H9 (cell line): ENCODE results near the gene SLC1A7. TPM values are rescaled to one million over a fixed set of nuclear protein-coding genes. Genes with fewer than 3 reads are reported as not detected.

ENCODE experiments used
- DNase-seq: peaks from one replicate; pipeline ENCODE4 v3.0.0-alpha.2; 2017
- H2AFZ ChIP-seq: one replicate; pipeline ENCODE4 v1.6.1; 2013; ENCODE audit warnings: mild to moderate bottlenecking, low read length, control low read depth, moderate library complexity
- H2AK5ac ChIP-seq: 2 replicates; pipeline ENCODE4 v1.6.1; 2013; ENCODE audit warnings: low read length, control low read depth, mixed read lengths; ENCODE audit not compliant: insufficient read length
- H2BK120ac ChIP-seq: one replicate; pipeline ENCODE4 v1.6.1; 2013; ENCODE audit warnings: low read depth, mild to moderate bottlenecking, low read length, control low read depth, inconsistent platforms; ENCODE audit not compliant: poor library complexity, severe bottlenecking
- H2BK12ac ChIP-seq: 2 replicates; pipeline ENCODE4 v1.6.1; 2013; ENCODE audit warnings: low read length, control low read depth, mixed read lengths, low read depth; ENCODE audit not compliant: insufficient read length
- H2BK15ac ChIP-seq: 2 replicates; pipeline ENCODE4 v1.6.1; 2013; ENCODE audit warnings: low read depth, low read length, control low read depth
- H2BK20ac ChIP-seq: one replicate; pipeline ENCODE4 v1.6.1; 2013; ENCODE audit warnings: low read depth, mild to moderate bottlenecking, low read length, control low read depth, inconsistent platforms; ENCODE audit not compliant: poor library complexity, severe bottlenecking
- H2BK5ac ChIP-seq: 2 replicates; pipeline ENCODE4 v1.6.1; 2013; ENCODE audit warnings: low read length, control low read depth, mixed read lengths; ENCODE audit not compliant: insufficient read length
- H3K14ac ChIP-seq: 2 replicates; pipeline ENCODE4 v1.6.1; 2013; ENCODE audit warnings: low read length, control low read depth; ENCODE audit not compliant: insufficient read depth
- H3K18ac ChIP-seq: 2 replicates; pipeline ENCODE4 v1.6.1; 2013; ENCODE audit warnings: low read depth, mild to moderate bottlenecking, mixed read lengths, low read length, control low read depth; ENCODE audit not compliant: insufficient read length
- H3K23ac ChIP-seq: 2 replicates; pipeline ENCODE4 v1.6.1; 2013; ENCODE audit warnings: low read length, control low read depth, mixed read lengths, low read depth; ENCODE audit not compliant: insufficient read length
- H3K23me2 ChIP-seq: 2 replicates; pipeline ENCODE4 v1.6.1; 2013; ENCODE audit warnings: low read depth, mild to moderate bottlenecking, mixed read lengths, low read length, control low read depth; ENCODE audit not compliant: insufficient read length, poor library complexity, severe bottlenecking
- H3K27ac ChIP-seq: 2 replicates; pipeline ENCODE4 v1.5.1; 2013; ENCODE audit warnings: low read length, control low read depth, mixed read lengths, low read depth; ENCODE audit not compliant: insufficient read length
- H3K27me3 ChIP-seq: 2 replicates; pipeline ENCODE4 v1.6.1; 2013; ENCODE audit warnings: low read length, control low read depth, inconsistent platforms; ENCODE audit not compliant: insufficient read depth
- H3K4ac ChIP-seq: 2 replicates; pipeline ENCODE4 v1.6.1; 2013; ENCODE audit warnings: low read depth, mild to moderate bottlenecking, control low read depth, inconsistent platforms, low read length, moderate library complexity
- H3K4me1 ChIP-seq: 2 replicates; pipeline ENCODE4 v1.6.1; 2013; ENCODE audit warnings: low read length, control low read depth, inconsistent platforms; ENCODE audit not compliant: insufficient read depth
- H3K4me2 ChIP-seq: 2 replicates; pipeline ENCODE4 v1.6.1; 2013; ENCODE audit warnings: low read length, control low read depth, mixed read lengths; ENCODE audit not compliant: insufficient read length, insufficient read depth
- H3K56ac ChIP-seq: 2 replicates; pipeline ENCODE4 v1.6.1; 2013; ENCODE audit warnings: low read depth, mild to moderate bottlenecking, mixed read lengths, low read length, control low read depth; ENCODE audit not compliant: insufficient read length
- H3K79me1 ChIP-seq: 2 replicates; pipeline ENCODE4 v1.6.1; 2013; ENCODE audit warnings: low read depth, mild to moderate bottlenecking, moderate library complexity, low read length, control low read depth, inconsistent platforms; ENCODE audit not compliant: insufficient read depth, poor library complexity, severe bottlenecking
- H3K79me2 ChIP-seq: 2 replicates; pipeline ENCODE4 v1.6.1; 2013; ENCODE audit warnings: low read length, control low read depth, inconsistent platforms; ENCODE audit not compliant: insufficient read depth
- H3K9ac ChIP-seq: 2 replicates; pipeline ENCODE4 v1.6.1; 2013; ENCODE audit warnings: low read length, control low read depth, mixed read lengths; ENCODE audit not compliant: insufficient read length; ENCODE audit errors: extremely low read depth
- H3K9me3 ChIP-seq: one replicate; pipeline ENCODE4 v1.6.1; 2013; ENCODE audit warnings: low read depth, low read length, inconsistent platforms; ENCODE audit not compliant: control insufficient read depth
- H3T11ph ChIP-seq: one replicate; pipeline ENCODE4 v1.6.1; 2013; ENCODE audit warnings: mild to moderate bottlenecking, low read length, control low read depth, inconsistent platforms
- H4K20me1 ChIP-seq: one replicate; pipeline ENCODE4 v1.6.1; 2013; ENCODE audit not compliant: control insufficient read depth, insufficient read length, insufficient read depth
- H4K5ac ChIP-seq: 2 replicates; pipeline ENCODE4 v1.6.1; 2013; ENCODE audit warnings: low read depth, mild to moderate bottlenecking, mixed read lengths, low read length, control low read depth; ENCODE audit not compliant: insufficient read length
- H4K8ac ChIP-seq: replicated peaks from 2 replicates; pipeline ENCODE4 v1.6.1; 2013; ENCODE audit warnings: low read length, control low read depth, mixed read lengths, low read depth; ENCODE audit not compliant: insufficient read length
- H4K91ac ChIP-seq: 2 replicates; pipeline ENCODE4 v1.6.1; 2013; ENCODE audit warnings: low read depth, mild to moderate bottlenecking, moderate library complexity, mixed read lengths, low read length, control low read depth; ENCODE audit not compliant: insufficient read length
- H3K27ac Mint-ChIP-seq, 3 experiments: 2 replicates in 2 of 3; 3 replicates in 1 of 3; pipeline ENCODE4 v1.8.0; 2020 to 2021; ENCODE audit warnings: mixed read lengths in 3 of 3, mild to moderate bottlenecking in 1 of 3, moderate library complexity in 1 of 3
- H3K27me3 Mint-ChIP-seq: 2 replicates; pipeline ENCODE4 v1.8.0; 2021; ENCODE audit warnings: low read depth, mild to moderate bottlenecking, moderate library complexity, mixed read lengths
- H3K36me3 Mint-ChIP-seq, 3 experiments: 2 replicates in 2 of 3; 3 replicates in 1 of 3; pipeline ENCODE4 v1.8.0; 2020 to 2021; ENCODE audit warnings: low read depth in 3 of 3, mixed read lengths in 3 of 3; ENCODE audit not compliant: insufficient read depth in 1 of 3
- H3K4me1 Mint-ChIP-seq, 2 experiments: 2 replicates each; pipeline ENCODE4 v1.8.0; 2020; ENCODE audit warnings: mixed read lengths in 2 of 2
- H3K4me3 Mint-ChIP-seq, 2 experiments: 2 replicates in 1 of 2; 3 replicates in 1 of 2; pipeline ENCODE4 v1.8.0; 2020 to 2021; ENCODE audit warnings: mild to moderate bottlenecking in 2 of 2, mixed read lengths in 2 of 2, moderate library complexity in 1 of 2
- H3K9me3 Mint-ChIP-seq, 2 experiments: 2 replicates in 1 of 2; 3 replicates in 1 of 2; pipeline ENCODE4 v1.8.0; 2020; ENCODE audit warnings: mild to moderate bottlenecking in 2 of 2, mixed read lengths in 2 of 2, moderate library complexity in 1 of 2
- WGBS: extraction: QIAGEN DNeasy Blood & Tissue Kit; methylation state at CpG from one replicate; pipeline ENCODE4 v1.1.7; 2013; ENCODE audit warnings: missing lambda C conversion rate, low lambda C conversion rate, mixed read lengths; ENCODE audit not compliant: insufficient read length; ENCODE audit errors: extremely low coverage; 5-methylcytosine and 5-hydroxymethylcytosine counted together
- total RNA-seq: library from RNA; stranded (reverse); gene quantifications from 2 replicates; pipeline ENCODE4 v1.2.1, GENCODE V29; 2021
- TF ChIP-seq, protein P1 (sequence below): fragments of 200-600 bp; sonication (generic); conservative IDR thresholded peaks from 3 replicates; pipeline ENCODE4 v1.8.0; 2021; ENCODE audit warnings: antibody characterized with exemption, mild to moderate bottlenecking

The SLC1A7 gene
- total RNA-seq, 1 experiment from 2014 or later, result not detected

DNA sequence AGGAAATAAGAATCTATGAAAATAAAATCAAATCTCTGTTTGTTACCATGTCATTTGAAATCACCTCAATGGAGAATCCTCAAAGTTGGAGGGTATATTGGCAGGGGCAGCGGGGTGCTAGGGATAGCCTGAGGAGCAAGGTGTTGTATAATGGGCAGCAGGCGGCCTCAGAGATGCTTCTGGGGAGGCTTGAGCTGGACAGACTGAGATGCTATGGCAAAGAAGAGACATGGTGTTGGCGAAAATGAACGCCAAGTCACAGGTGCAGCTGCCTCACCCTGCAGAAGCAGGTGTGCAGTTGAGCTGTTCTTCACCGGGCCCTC is 3.1 kb upstream of the SLC1A7 start:
- no peaks in the 10 kb centered on the region for H3K27me3 ChIP-seq
- peak overlapping the region in 1 of 3 experiments; percentile 62; a peak in 2 of 7 replicates for H3K27ac Mint-ChIP-seq
- no peak overlapping the region for H3T11ph ChIP-seq
- no peak for DNase-seq
- WGBS, result no CpG with 5 or more reads among the region's 5 CpGs
- no peak overlapping the region for H2AK5ac ChIP-seq
- H3K36me3 Mint-ChIP-seq, result no peaks in the 10 kb centered on the region
- H3K4ac ChIP-seq, result no peak overlapping the region
- no peak overlapping the region for H4K91ac ChIP-seq
- no peak overlapping the region for H3K18ac ChIP-seq
- H2AFZ ChIP-seq, result no peak overlapping the region
- peaks cover 11% of the 10 kb centered on the region for H3K27me3 Mint-ChIP-seq
- H3K79me1 ChIP-seq, result no peaks in the 10 kb centered on the region
- no peak overlapping the region for H3K27ac ChIP-seq
- H3K23me2 ChIP-seq, result no peaks in the 10 kb centered on the region
- H3K4me3 Mint-ChIP-seq, result no peak overlapping the region
- H3K79me2 ChIP-seq, result no peaks in the 10 kb centered on the region
- no peaks in the 10 kb centered on the region for H4K20me1 ChIP-seq
- H3K56ac ChIP-seq, result no peak overlapping the region
- H2BK120ac ChIP-seq, result no peak overlapping the region
- 0 out of 2 replicates have a peak, but pooled peaks cover 2% of the 10 kb centered on the region for H3K4me1 ChIP-seq
- H3K9ac ChIP-seq, result no peak overlapping the region
- H2BK20ac ChIP-seq, result no peak overlapping the region
- no peak overlapping the region for H4K5ac ChIP-seq
- no peaks in the 10 kb centered on the region for H3K9me3 Mint-ChIP-seq
- TF ChIP-seq, protein P1, sequence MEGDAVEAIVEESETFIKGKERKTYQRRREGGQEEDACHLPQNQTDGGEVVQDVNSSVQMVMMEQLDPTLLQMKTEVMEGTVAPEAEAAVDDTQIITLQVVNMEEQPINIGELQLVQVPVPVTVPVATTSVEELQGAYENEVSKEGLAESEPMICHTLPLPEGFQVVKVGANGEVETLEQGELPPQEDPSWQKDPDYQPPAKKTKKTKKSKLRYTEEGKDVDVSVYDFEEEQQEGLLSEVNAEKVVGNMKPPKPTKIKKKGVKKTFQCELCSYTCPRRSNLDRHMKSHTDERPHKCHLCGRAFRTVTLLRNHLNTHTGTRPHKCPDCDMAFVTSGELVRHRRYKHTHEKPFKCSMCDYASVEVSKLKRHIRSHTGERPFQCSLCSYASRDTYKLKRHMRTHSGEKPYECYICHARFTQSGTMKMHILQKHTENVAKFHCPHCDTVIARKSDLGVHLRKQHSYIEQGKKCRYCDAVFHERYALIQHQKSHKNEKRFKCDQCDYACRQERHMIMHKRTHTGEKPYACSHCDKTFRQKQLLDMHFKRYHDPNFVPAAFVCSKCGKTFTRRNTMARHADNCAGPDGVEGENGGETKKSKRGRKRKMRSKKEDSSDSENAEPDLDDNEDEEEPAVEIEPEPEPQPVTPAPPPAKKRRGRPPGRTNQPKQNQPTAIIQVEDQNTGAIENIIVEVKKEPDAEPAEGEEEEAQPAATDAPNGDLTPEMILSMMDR, result no peak
- H3K23ac ChIP-seq, result no peak overlapping the region
- no peak overlapping the region for H4K8ac ChIP-seq
- H3K4me1 Mint-ChIP-seq, result peaks cover 2 to 18% of the 10 kb centered on the region in 2 experiments; a peak in 3 of 4 replicates
- no peak overlapping the region for H2BK5ac ChIP-seq
- H3K4me2 ChIP-seq, result no peak overlapping the region
- H2BK15ac ChIP-seq, result no peak overlapping the region
- H2BK12ac ChIP-seq, result no peak overlapping the region
- H3K14ac ChIP-seq, result no peak overlapping the region
- no peaks in the 10 kb centered on the region for H3K9me3 ChIP-seq
